H9 (cell line): ENCODE measurements around the gene VSTM4. TPM values are rescaled to one million over a fixed set of nuclear protein-coding genes. Genes with fewer than 3 reads are reported as not detected.

ENCODE experiments used
- DNase-seq: peaks from one replicate; pipeline ENCODE4 v3.0.0-alpha.2; 2017
- H2AFZ ChIP-seq: one replicate; pipeline ENCODE4 v1.6.1; 2013; ENCODE audit warnings: mild to moderate bottlenecking, low read length, control low read depth, moderate library complexity
- H2AK5ac ChIP-seq: 2 replicates; pipeline ENCODE4 v1.6.1; 2013; ENCODE audit warnings: low read length, control low read depth, mixed read lengths; ENCODE audit not compliant: insufficient read length
- H2BK120ac ChIP-seq: one replicate; pipeline ENCODE4 v1.6.1; 2013; ENCODE audit warnings: low read depth, mild to moderate bottlenecking, low read length, control low read depth, inconsistent platforms; ENCODE audit not compliant: poor library complexity, severe bottlenecking
- H2BK12ac ChIP-seq: 2 replicates; pipeline ENCODE4 v1.6.1; 2013; ENCODE audit warnings: low read length, control low read depth, mixed read lengths, low read depth; ENCODE audit not compliant: insufficient read length
- H2BK15ac ChIP-seq: 2 replicates; pipeline ENCODE4 v1.6.1; 2013; ENCODE audit warnings: low read depth, low read length, control low read depth
- H2BK20ac ChIP-seq: one replicate; pipeline ENCODE4 v1.6.1; 2013; ENCODE audit warnings: low read depth, mild to moderate bottlenecking, low read length, control low read depth, inconsistent platforms; ENCODE audit not compliant: poor library complexity, severe bottlenecking
- H2BK5ac ChIP-seq: 2 replicates; pipeline ENCODE4 v1.6.1; 2013; ENCODE audit warnings: low read length, control low read depth, mixed read lengths; ENCODE audit not compliant: insufficient read length
- H3K14ac ChIP-seq: 2 replicates; pipeline ENCODE4 v1.6.1; 2013; ENCODE audit warnings: low read length, control low read depth; ENCODE audit not compliant: insufficient read depth
- H3K18ac ChIP-seq: 2 replicates; pipeline ENCODE4 v1.6.1; 2013; ENCODE audit warnings: low read depth, mild to moderate bottlenecking, mixed read lengths, low read length, control low read depth; ENCODE audit not compliant: insufficient read length
- H3K23ac ChIP-seq: 2 replicates; pipeline ENCODE4 v1.6.1; 2013; ENCODE audit warnings: low read length, control low read depth, mixed read lengths, low read depth; ENCODE audit not compliant: insufficient read length
- H3K23me2 ChIP-seq: 2 replicates; pipeline ENCODE4 v1.6.1; 2013; ENCODE audit warnings: low read depth, mild to moderate bottlenecking, mixed read lengths, low read length, control low read depth; ENCODE audit not compliant: insufficient read length, poor library complexity, severe bottlenecking
- H3K27ac ChIP-seq: 2 replicates; pipeline ENCODE4 v1.5.1; 2013; ENCODE audit warnings: low read length, control low read depth, mixed read lengths, low read depth; ENCODE audit not compliant: insufficient read length
- H3K27me3 ChIP-seq: 2 replicates; pipeline ENCODE4 v1.6.1; 2013; ENCODE audit warnings: low read length, control low read depth, inconsistent platforms; ENCODE audit not compliant: insufficient read depth
- H3K4ac ChIP-seq: 2 replicates; pipeline ENCODE4 v1.6.1; 2013; ENCODE audit warnings: low read depth, mild to moderate bottlenecking, control low read depth, inconsistent platforms, low read length, moderate library complexity
- H3K4me1 ChIP-seq: 2 replicates; pipeline ENCODE4 v1.6.1; 2013; ENCODE audit warnings: low read length, control low read depth, inconsistent platforms; ENCODE audit not compliant: insufficient read depth
- H3K4me2 ChIP-seq: 2 replicates; pipeline ENCODE4 v1.6.1; 2013; ENCODE audit warnings: low read length, control low read depth, mixed read lengths; ENCODE audit not compliant: insufficient read length, insufficient read depth
- H3K56ac ChIP-seq: 2 replicates; pipeline ENCODE4 v1.6.1; 2013; ENCODE audit warnings: low read depth, mild to moderate bottlenecking, mixed read lengths, low read length, control low read depth; ENCODE audit not compliant: insufficient read length
- H3K79me1 ChIP-seq: 2 replicates; pipeline ENCODE4 v1.6.1; 2013; ENCODE audit warnings: low read depth, mild to moderate bottlenecking, moderate library complexity, low read length, control low read depth, inconsistent platforms; ENCODE audit not compliant: insufficient read depth, poor library complexity, severe bottlenecking
- H3K79me2 ChIP-seq: 2 replicates; pipeline ENCODE4 v1.6.1; 2013; ENCODE audit warnings: low read length, control low read depth, inconsistent platforms; ENCODE audit not compliant: insufficient read depth
- H3K9ac ChIP-seq: 2 replicates; pipeline ENCODE4 v1.6.1; 2013; ENCODE audit warnings: low read length, control low read depth, mixed read lengths; ENCODE audit not compliant: insufficient read length; ENCODE audit errors: extremely low read depth
- H3K9me3 ChIP-seq: one replicate; pipeline ENCODE4 v1.6.1; 2013; ENCODE audit warnings: low read depth, low read length, inconsistent platforms; ENCODE audit not compliant: control insufficient read depth
- H3T11ph ChIP-seq: one replicate; pipeline ENCODE4 v1.6.1; 2013; ENCODE audit warnings: mild to moderate bottlenecking, low read length, control low read depth, inconsistent platforms
- H4K20me1 ChIP-seq: one replicate; pipeline ENCODE4 v1.6.1; 2013; ENCODE audit not compliant: control insufficient read depth, insufficient read length, insufficient read depth
- H4K5ac ChIP-seq: 2 replicates; pipeline ENCODE4 v1.6.1; 2013; ENCODE audit warnings: low read depth, mild to moderate bottlenecking, mixed read lengths, low read length, control low read depth; ENCODE audit not compliant: insufficient read length
- H4K8ac ChIP-seq: replicated peaks from 2 replicates; pipeline ENCODE4 v1.6.1; 2013; ENCODE audit warnings: low read length, control low read depth, mixed read lengths, low read depth; ENCODE audit not compliant: insufficient read length
- H4K91ac ChIP-seq: 2 replicates; pipeline ENCODE4 v1.6.1; 2013; ENCODE audit warnings: low read depth, mild to moderate bottlenecking, moderate library complexity, mixed read lengths, low read length, control low read depth; ENCODE audit not compliant: insufficient read length
- H3K27ac Mint-ChIP-seq, 3 experiments: 2 replicates in 2 of 3; 3 replicates in 1 of 3; pipeline ENCODE4 v1.8.0; 2020 to 2021; ENCODE audit warnings: mixed read lengths in 3 of 3, mild to moderate bottlenecking in 1 of 3, moderate library complexity in 1 of 3
- H3K27me3 Mint-ChIP-seq: 2 replicates; pipeline ENCODE4 v1.8.0; 2021; ENCODE audit warnings: low read depth, mild to moderate bottlenecking, moderate library complexity, mixed read lengths
- H3K36me3 Mint-ChIP-seq, 3 experiments: 2 replicates in 2 of 3; 3 replicates in 1 of 3; pipeline ENCODE4 v1.8.0; 2020 to 2021; ENCODE audit warnings: low read depth in 3 of 3, mixed read lengths in 3 of 3; ENCODE audit not compliant: insufficient read depth in 1 of 3
- H3K4me1 Mint-ChIP-seq, 2 experiments: 2 replicates each; pipeline ENCODE4 v1.8.0; 2020; ENCODE audit warnings: mixed read lengths in 2 of 2
- H3K4me3 Mint-ChIP-seq, 2 experiments: 2 replicates in 1 of 2; 3 replicates in 1 of 2; pipeline ENCODE4 v1.8.0; 2020 to 2021; ENCODE audit warnings: mild to moderate bottlenecking in 2 of 2, mixed read lengths in 2 of 2, moderate library complexity in 1 of 2
- H3K9me3 Mint-ChIP-seq, 2 experiments: 2 replicates in 1 of 2; 3 replicates in 1 of 2; pipeline ENCODE4 v1.8.0; 2020; ENCODE audit warnings: mild to moderate bottlenecking in 2 of 2, mixed read lengths in 2 of 2, moderate library complexity in 1 of 2
- WGBS: extraction: QIAGEN DNeasy Blood & Tissue Kit; methylation state at CpG from one replicate; pipeline ENCODE4 v1.1.7; 2013; ENCODE audit warnings: missing lambda C conversion rate, low lambda C conversion rate, mixed read lengths; ENCODE audit not compliant: insufficient read length; ENCODE audit errors: extremely low coverage; 5-methylcytosine and 5-hydroxymethylcytosine counted together
- total RNA-seq: library from RNA; stranded (reverse); gene quantifications from 2 replicates; pipeline ENCODE4 v1.2.1, GENCODE V29; 2021
- TF ChIP-seq, protein P1 (sequence below): fragments of 200-600 bp; sonication (generic); conservative IDR thresholded peaks from 3 replicates; pipeline ENCODE4 v1.8.0; 2021; ENCODE audit warnings: antibody characterized with exemption, mild to moderate bottlenecking

Gene VSTM4
- total RNA-seq, 1 experiment from 2014 or later, result 0.44 TPM

DNA sequence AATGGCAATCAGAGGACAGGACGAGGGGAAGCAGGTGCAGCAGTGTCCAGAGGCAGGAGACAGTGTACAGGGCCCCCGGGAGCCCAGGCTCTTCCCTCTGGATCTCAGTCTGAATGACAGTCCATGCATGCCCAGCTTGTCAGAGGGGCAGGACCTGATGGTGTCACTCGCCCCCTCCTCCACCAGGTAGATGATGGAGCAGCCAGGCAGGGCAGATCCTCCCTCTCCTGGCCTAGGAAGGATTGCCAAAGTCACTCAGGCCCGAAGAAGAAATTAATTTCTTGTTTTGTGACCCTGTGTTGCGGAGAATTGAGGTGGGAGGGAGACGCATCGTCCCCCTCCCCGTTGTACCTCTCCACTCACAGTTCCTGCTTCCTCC lies 4.0 kb downstream of the VSTM4 start:
- Mint-ChIP-seq H3K27me3 (peaks cover 19% of the 10 kb centered on the region), H3K4me1 (peaks cover 9 to 10% of the 10 kb centered on the region in 2 experiments; a peak in 3 of 4 replicates), H3K9me3 (no peaks in the 10 kb centered on the region), H3K27ac (no peak overlapping the region), H3K4me3 (no peak overlapping the region), H3K36me3 (no peaks in the 10 kb centered on the region)
- Histone ChIP-seq H3K56ac (no peak overlapping the region), H3K79me1 (no peaks in the 10 kb centered on the region), H3K4me1 (no peaks in the 10 kb centered on the region), H3K4me2 (no peak overlapping the region), H4K8ac (no peak overlapping the region), H2AK5ac (no peak overlapping the region), H3K4ac (no peak overlapping the region), H3K27me3 (no peaks in the 10 kb centered on the region), H2BK20ac (no peak overlapping the region), H3K9ac (no peak overlapping the region), H3K9me3 (no peaks in the 10 kb centered on the region), H4K5ac (no peak overlapping the region), H3T11ph (no peak overlapping the region), H4K91ac (no peak overlapping the region), H2BK12ac (no peak overlapping the region), H2BK120ac (no peak overlapping the region), H2AFZ (no peak overlapping the region), H2BK5ac (no peak overlapping the region), H3K27ac (no peak overlapping the region), H3K23ac (no peak overlapping the region), H3K14ac (no peak overlapping the region), H2BK15ac (no peak overlapping the region), H3K23me2 (peaks cover 5% of the 10 kb centered on the region), H4K20me1 (no peaks in the 10 kb centered on the region), H3K18ac (no peak overlapping the region), H3K79me2 (no peaks in the 10 kb centered on the region)
- no peak for DNase-seq
- TF ChIP-seq, protein P1, sequence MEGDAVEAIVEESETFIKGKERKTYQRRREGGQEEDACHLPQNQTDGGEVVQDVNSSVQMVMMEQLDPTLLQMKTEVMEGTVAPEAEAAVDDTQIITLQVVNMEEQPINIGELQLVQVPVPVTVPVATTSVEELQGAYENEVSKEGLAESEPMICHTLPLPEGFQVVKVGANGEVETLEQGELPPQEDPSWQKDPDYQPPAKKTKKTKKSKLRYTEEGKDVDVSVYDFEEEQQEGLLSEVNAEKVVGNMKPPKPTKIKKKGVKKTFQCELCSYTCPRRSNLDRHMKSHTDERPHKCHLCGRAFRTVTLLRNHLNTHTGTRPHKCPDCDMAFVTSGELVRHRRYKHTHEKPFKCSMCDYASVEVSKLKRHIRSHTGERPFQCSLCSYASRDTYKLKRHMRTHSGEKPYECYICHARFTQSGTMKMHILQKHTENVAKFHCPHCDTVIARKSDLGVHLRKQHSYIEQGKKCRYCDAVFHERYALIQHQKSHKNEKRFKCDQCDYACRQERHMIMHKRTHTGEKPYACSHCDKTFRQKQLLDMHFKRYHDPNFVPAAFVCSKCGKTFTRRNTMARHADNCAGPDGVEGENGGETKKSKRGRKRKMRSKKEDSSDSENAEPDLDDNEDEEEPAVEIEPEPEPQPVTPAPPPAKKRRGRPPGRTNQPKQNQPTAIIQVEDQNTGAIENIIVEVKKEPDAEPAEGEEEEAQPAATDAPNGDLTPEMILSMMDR, result no peak
- WGBS, result no CpG with 5 or more reads among the region's 8 CpGs
